ENCODE results near the gene GPR89A.
"Not testable (repeated sequence)": the region's sequence is repeated elsewhere in the genome, so short reads cannot be mapped to it uniquely, and the experiment has no call there.

DNA sequence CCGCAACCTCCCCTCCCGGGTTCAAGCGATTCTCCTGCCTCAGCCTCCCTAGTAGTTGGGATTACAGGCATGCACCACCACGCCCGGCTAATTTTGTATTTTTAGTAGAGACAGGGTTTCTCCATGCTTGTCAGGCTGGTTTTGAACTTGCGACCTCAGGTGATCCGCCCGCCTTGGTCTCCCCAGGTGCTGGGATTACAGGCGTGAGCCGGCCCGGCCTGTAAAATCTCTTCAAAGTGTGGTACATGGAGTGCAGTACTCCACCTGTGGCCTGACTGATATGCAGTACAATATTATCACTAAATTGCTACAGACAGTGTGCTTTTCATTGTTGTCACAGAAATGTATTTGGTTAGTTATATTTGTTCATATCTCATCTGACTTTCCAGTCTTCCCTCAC is 499 bp upstream of the GPR89A start:
- TF ChIP-seq, protein P1, sequence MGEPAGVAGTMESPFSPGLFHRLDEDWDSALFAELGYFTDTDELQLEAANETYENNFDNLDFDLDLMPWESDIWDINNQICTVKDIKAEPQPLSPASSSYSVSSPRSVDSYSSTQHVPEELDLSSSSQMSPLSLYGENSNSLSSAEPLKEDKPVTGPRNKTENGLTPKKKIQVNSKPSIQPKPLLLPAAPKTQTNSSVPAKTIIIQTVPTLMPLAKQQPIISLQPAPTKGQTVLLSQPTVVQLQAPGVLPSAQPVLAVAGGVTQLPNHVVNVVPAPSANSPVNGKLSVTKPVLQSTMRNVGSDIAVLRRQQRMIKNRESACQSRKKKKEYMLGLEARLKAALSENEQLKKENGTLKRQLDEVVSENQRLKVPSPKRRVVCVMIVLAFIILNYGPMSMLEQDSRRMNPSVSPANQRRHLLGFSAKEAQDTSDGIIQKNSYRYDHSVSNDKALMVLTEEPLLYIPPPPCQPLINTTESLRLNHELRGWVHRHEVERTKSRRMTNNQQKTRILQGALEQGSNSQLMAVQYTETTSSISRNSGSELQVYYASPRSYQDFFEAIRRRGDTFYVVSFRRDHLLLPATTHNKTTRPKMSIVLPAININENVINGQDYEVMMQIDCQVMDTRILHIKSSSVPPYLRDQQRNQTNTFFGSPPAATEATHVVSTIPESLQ (CRISPR knock-in tag; IDR thresholded peaks at IDR 0.05), result not testable (repeated sequence)
- TF ChIP-seq, protein P2, sequence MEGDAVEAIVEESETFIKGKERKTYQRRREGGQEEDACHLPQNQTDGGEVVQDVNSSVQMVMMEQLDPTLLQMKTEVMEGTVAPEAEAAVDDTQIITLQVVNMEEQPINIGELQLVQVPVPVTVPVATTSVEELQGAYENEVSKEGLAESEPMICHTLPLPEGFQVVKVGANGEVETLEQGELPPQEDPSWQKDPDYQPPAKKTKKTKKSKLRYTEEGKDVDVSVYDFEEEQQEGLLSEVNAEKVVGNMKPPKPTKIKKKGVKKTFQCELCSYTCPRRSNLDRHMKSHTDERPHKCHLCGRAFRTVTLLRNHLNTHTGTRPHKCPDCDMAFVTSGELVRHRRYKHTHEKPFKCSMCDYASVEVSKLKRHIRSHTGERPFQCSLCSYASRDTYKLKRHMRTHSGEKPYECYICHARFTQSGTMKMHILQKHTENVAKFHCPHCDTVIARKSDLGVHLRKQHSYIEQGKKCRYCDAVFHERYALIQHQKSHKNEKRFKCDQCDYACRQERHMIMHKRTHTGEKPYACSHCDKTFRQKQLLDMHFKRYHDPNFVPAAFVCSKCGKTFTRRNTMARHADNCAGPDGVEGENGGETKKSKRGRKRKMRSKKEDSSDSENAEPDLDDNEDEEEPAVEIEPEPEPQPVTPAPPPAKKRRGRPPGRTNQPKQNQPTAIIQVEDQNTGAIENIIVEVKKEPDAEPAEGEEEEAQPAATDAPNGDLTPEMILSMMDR (IDR thresholded peaks at IDR 0.05), result not testable (repeated sequence)
- TF ChIP-seq, protein P3, sequence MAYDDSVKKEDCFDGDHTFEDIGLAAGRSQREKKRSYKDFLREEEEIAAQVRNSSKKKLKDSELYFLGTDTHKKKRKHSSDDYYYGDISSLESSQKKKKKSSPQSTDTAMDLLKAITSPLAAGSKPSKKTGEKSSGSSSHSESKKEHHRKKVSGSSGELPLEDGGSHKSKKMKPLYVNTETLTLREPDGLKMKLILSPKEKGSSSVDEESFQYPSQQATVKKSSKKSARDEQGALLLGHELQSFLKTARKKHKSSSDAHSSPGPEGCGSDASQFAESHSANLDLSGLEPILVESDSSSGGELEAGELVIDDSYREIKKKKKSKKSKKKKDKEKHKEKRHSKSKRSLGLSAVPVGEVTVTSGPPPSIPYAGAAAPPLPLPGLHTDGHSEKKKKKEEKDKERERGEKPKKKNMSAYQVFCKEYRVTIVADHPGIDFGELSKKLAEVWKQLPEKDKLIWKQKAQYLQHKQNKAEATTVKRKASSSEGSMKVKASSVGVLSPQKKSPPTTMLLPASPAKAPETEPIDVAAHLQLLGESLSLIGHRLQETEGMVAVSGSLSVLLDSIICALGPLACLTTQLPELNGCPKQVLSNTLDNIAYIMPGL (CRISPR knock-in tag; IDR thresholded peaks at IDR 0.05), result not testable (repeated sequence)
- TF ChIP-seq, protein P4, sequence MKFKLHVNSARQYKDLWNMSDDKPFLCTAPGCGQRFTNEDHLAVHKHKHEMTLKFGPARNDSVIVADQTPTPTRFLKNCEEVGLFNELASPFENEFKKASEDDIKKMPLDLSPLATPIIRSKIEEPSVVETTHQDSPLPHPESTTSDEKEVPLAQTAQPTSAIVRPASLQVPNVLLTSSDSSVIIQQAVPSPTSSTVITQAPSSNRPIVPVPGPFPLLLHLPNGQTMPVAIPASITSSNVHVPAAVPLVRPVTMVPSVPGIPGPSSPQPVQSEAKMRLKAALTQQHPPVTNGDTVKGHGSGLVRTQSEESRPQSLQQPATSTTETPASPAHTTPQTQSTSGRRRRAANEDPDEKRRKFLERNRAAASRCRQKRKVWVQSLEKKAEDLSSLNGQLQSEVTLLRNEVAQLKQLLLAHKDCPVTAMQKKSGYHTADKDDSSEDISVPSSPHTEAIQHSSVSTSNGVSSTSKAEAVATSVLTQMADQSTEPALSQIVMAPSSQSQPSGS (CRISPR knock-in tag; IDR thresholded peaks at IDR 0.05; ENCODE audit: borderline replicate concordance, low read depth), result not testable (repeated sequence)
- not testable (repeated sequence) for TF ChIP-seq ZNF263 (CRISPR knock-in tag; IDR thresholded peaks at IDR 0.05; ENCODE audit: low read depth); TEAD1 (CRISPR knock-in tag; IDR thresholded peaks at IDR 0.05); TCF7 (CRISPR knock-in tag; IDR thresholded peaks at IDR 0.05; ENCODE audit: low read depth); SP1 (CRISPR knock-in tag; conservative IDR thresholded peaks at IDR 0.05); TEAD4 (CRISPR knock-in tag; IDR thresholded peaks at IDR 0.05); RELA (CRISPR knock-in tag; IDR thresholded peaks at IDR 0.05; ENCODE audit: borderline replicate concordance); JUN (CRISPR knock-in tag; IDR thresholded peaks at IDR 0.05)
- TF ChIP-seq, protein P5, sequence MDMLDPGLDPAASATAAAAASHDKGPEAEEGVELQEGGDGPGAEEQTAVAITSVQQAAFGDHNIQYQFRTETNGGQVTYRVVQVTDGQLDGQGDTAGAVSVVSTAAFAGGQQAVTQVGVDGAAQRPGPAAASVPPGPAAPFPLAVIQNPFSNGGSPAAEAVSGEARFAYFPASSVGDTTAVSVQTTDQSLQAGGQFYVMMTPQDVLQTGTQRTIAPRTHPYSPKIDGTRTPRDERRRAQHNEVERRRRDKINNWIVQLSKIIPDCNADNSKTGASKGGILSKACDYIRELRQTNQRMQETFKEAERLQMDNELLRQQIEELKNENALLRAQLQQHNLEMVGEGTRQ (CRISPR knock-in tag; IDR thresholded peaks at IDR 0.05), result not testable (repeated sequence)
- TF ChIP-seq, protein P6, sequence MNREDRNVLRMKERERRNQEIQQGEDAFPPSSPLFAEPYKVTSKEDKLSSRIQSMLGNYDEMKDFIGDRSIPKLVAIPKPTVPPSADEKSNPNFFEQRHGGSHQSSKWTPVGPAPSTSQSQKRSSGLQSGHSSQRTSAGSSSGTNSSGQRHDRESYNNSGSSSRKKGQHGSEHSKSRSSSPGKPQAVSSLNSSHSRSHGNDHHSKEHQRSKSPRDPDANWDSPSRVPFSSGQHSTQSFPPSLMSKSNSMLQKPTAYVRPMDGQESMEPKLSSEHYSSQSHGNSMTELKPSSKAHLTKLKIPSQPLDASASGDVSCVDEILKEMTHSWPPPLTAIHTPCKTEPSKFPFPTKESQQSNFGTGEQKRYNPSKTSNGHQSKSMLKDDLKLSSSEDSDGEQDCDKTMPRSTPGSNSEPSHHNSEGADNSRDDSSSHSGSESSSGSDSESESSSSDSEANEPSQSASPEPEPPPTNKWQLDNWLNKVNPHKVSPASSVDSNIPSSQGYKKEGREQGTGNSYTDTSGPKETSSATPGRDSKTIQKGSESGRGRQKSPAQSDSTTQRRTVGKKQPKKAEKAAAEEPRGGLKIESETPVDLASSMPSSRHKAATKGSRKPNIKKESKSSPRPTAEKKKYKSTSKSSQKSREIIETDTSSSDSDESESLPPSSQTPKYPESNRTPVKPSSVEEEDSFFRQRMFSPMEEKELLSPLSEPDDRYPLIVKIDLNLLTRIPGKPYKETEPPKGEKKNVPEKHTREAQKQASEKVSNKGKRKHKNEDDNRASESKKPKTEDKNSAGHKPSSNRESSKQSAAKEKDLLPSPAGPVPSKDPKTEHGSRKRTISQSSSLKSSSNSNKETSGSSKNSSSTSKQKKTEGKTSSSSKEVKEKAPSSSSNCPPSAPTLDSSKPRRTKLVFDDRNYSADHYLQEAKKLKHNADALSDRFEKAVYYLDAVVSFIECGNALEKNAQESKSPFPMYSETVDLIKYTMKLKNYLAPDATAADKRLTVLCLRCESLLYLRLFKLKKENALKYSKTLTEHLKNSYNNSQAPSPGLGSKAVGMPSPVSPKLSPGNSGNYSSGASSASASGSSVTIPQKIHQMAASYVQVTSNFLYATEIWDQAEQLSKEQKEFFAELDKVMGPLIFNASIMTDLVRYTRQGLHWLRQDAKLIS (CRISPR knock-in tag; IDR thresholded peaks at IDR 0.05; ENCODE audit: borderline replicate concordance), result not testable (repeated sequence)

Measured in WTC11 (cell line).